GM13976 (cell line): ENCODE results near the gene CENPH.
"Not testable (repeated sequence)": the region's sequence is repeated elsewhere in the genome, so short reads cannot be mapped to it uniquely, and the experiment has no call there.

Source experiments
- DNase-seq: peaks from one replicate; pipeline ENCODE4 v3.0.0; 2012; ENCODE audit warnings: low spot score
- CTCF ChIP-seq: IDR thresholded peaks from 2 replicates; pipeline ENCODE4 v1.5.1; 2012; ENCODE audit warnings: borderline replicate concordance, mild to moderate bottlenecking; ENCODE audit not compliant: insufficient read depth; ENCODE audit errors: extremely low read depth, missing control alignments, control extremely low read depth
- in situ Hi-C: fragments of 300-500 bp; cut with MboI; formaldehyde crosslinking; loops from one replicate; pipeline ENCODE4 v1.12.0; 2022; ENCODE audit warnings: low sequenced_read_pairs, mixed read lengths, inconsistent platforms; ENCODE audit not compliant: unreplicated experiment

The CENPH gene

GRCh38 chr5:69170969-69171368 lies 18.4 kb upstream of the CENPH start:
- TF ChIP-seq CTCF, result no peak
- DNase-seq, result no peak
- in situ Hi-C loops, result no loop called here

- in situ Hi-C loops, DNase-seq: not testable (repeated sequence)
These were observed 7.6 kb upstream of the CENPH start for GRCh38 chr5:69181659-69182293.

GRCh38 chr5:69184621-69185020 lies 4.8 kb upstream of the CENPH start:
- no peak for TF ChIP-seq CTCF
- in situ Hi-C loops, result no loop called here
- no peak for DNase-seq

- DNase-seq, result no peak
- TF ChIP-seq CTCF, result no peak
- in situ Hi-C loops, result no loop called here
These were observed 2.0 kb upstream of the CENPH start for GRCh38 chr5:69187342-69187741.

GRCh38 chr5:69188811-69189161 lies 597 bp upstream of the CENPH start:
- in situ Hi-C loops, result no loop called here
- DNase-seq, result no peak
- TF ChIP-seq CTCF, result no peak

- TF ChIP-seq CTCF, result no peak
- no peak for DNase-seq
- in situ Hi-C loops, result no loop called here
These were observed 13.1 kb downstream of the CENPH start for GRCh38 chr5:69202497-69202896.

GRCh38 chr5:69206528-69207190 lies 17.3 kb downstream of the CENPH start:
- DNase-seq, result no peak
- in situ Hi-C loops, result no loop called here
- no peak for TF ChIP-seq CTCF
